HepG2 (cell line): Measurements from ENCODE around the gene RCAN2. TPM values are rescaled to one million over a fixed set of nuclear protein-coding genes. Genes with fewer than 3 reads are reported as not detected.

Source experiments
- ATAC-seq: fragments of 200-7000 bp; cut with Tn5 transposase; 3 replicates; pipeline ENCODE4 v1.9.1; 2020; ENCODE audit warnings: mild to moderate bottlenecking, moderate library complexity
- BruUV-seq: library from RNA; stranded (reverse); fragments of 400-500 nt; replicated peaks from 2 replicates; lab custom pipeline; 2021; lab: Mats Ljungman, UMichigan
- CTCF ChIA-PET: fragments of 300-600 bp; formaldehyde crosslinking; extraction: SDS; loops from one replicate; lab custom pipeline; 2021; ENCODE audit warnings: low total read pairs, inconsistent platforms, low intra/inter-chr PET ratio; lab: Yijun Ruan, JAX
- POLR2A ChIA-PET: fragments of 350-600 bp; sonication (Branson Sonifier 250); formaldehyde crosslinking; loops from one replicate; lab custom pipeline; 2020; ENCODE audit warnings: antibody characterized with exemption, inconsistent platforms; lab: Yijun Ruan, JAX
- DNase-seq: peaks from one replicate; pipeline ENCODE4 v3.0.0-alpha.2; 2015; ENCODE audit warnings: low spot score
- FAIRE-seq: peaks from 3 replicates; lab custom pipeline; 2011; peaks lifted over from hg19 to GRCh38; lab: Jason Lieb, UNC
- H2AFZ ChIP-seq: one replicate; pipeline ENCODE4 v1.6.1; 2011; ENCODE audit warnings: low read length, inconsistent platforms
- H3K27ac ChIP-seq: fragments of 300-600 bp; 3 replicates; pipeline ENCODE4 v1.8.0; 2011; ENCODE audit warnings: mixed run types, mild to moderate bottlenecking, mixed read lengths, low read length, inconsistent platforms; ENCODE audit not compliant: insufficient read depth; ENCODE audit errors: extremely low read length
- H3K27me3 ChIP-seq, 2 experiments: fragments of 200-600 bp in 1 of 2; 2 replicates in 1 of 2; 3 replicates in 1 of 2; pipeline versions ENCODE4 v1.6.0 to v1.8.0; 2011; ENCODE audit warnings: low read length in 2 of 2, mild to moderate bottlenecking in 2 of 2, moderate library complexity in 2 of 2, inconsistent platforms in 1 of 2; ENCODE audit not compliant: insufficient read depth in 2 of 2, control insufficient read depth in 1 of 2
- H3K36me3 ChIP-seq, 2 experiments: fragments of 200-600 bp in 1 of 2; replicated peaks in 1 of 2; 2 replicates in 1 of 2; 3 replicates in 1 of 2; pipeline versions ENCODE4 v1.5.1 to v1.8.0; 2011; ENCODE audit warnings: low read length in 2 of 2, inconsistent platforms in 1 of 2; ENCODE audit not compliant: insufficient read depth in 2 of 2, control insufficient read depth in 1 of 2
- H3K4me1 ChIP-seq: 2 replicates; pipeline ENCODE4 v1.5.1; 2012; ENCODE audit warnings: low read length, inconsistent platforms; ENCODE audit not compliant: insufficient read depth
- H3K4me2 ChIP-seq: 2 replicates; pipeline ENCODE4 v1.6.0; 2011; ENCODE audit warnings: low read depth, low read length, inconsistent platforms
- H3K4me3 ChIP-seq, 3 experiments: fragments of 200-600 bp in 1 of 3; sonication (generic), shearing (Covaris generic) in 1 of 3; replicated peaks in 1 of 3; 2 replicates each; pipeline ENCODE4 v1.5.1; 2011 to 2016; ENCODE audit warnings: low read length in 3 of 3, inconsistent platforms in 2 of 3, low read depth in 2 of 3, mild to moderate bottlenecking in 2 of 3, control low read depth in 1 of 3, mixed read lengths in 1 of 3; ENCODE audit not compliant: insufficient read depth in 1 of 3
- H3K79me2 ChIP-seq: one replicate; pipeline ENCODE4 v1.6.1; 2011; ENCODE audit warnings: low read length, inconsistent platforms; ENCODE audit not compliant: insufficient read depth
- H3K9ac ChIP-seq: 2 replicates; pipeline ENCODE4 v1.6.0; 2011; ENCODE audit warnings: mild to moderate bottlenecking, low read depth, low read length, inconsistent platforms; ENCODE audit not compliant: insufficient read depth
- H3K9me3 ChIP-seq: 2 replicates; pipeline ENCODE4 v1.5.1; 2012; ENCODE audit warnings: mild to moderate bottlenecking, low read length
- H4K20me1 ChIP-seq: 2 replicates; pipeline ENCODE4 v1.6.0; 2011; ENCODE audit warnings: inconsistent platforms, mild to moderate bottlenecking, low read length, moderate library complexity; ENCODE audit not compliant: insufficient read depth
- IKZF1 ChIP-seq: fragments of 450-650 bp; IDR thresholded peaks from 2 replicates; pipeline ENCODE4 v1.7.1; 2016
- KLF11 ChIP-seq: IDR thresholded peaks from 2 replicates; pipeline ENCODE4 v1.6.1; 2016; ENCODE audit warnings: missing compliant biosample characterization
- NFE2L2 ChIP-seq: fragments of 150-350 bp; IDR thresholded peaks from 2 replicates; pipeline ENCODE4 v1.6.1; 2014; ENCODE audit warnings: low read length
- POLR2G ChIP-seq: fragments of 200-400 bp; formaldehyde crosslinking; IDR thresholded peaks from 2 replicates; pipeline ENCODE4 v1.6.1; 2018; ENCODE audit warnings: mild to moderate bottlenecking, low read depth, low read length, moderate library complexity
- ZNF124 ChIP-seq: sonication (generic); formaldehyde crosslinking; IDR thresholded peaks from 2 replicates; pipeline ENCODE4 v1.4.0; 2020; ENCODE audit warnings: missing genetic modification reagents
- ZNF256 ChIP-seq: sonication (generic); formaldehyde crosslinking; conservative IDR thresholded peaks from 2 replicates; pipeline ENCODE4 v1.4.0; 2020; ENCODE audit warnings: missing genetic modification reagents
- ZNF331 ChIP-seq: sonication (generic); formaldehyde crosslinking; IDR thresholded peaks from 2 replicates; pipeline ENCODE4 v1.4.0; 2020; ENCODE audit warnings: missing genetic modification reagents
- ZNF564 ChIP-seq: sonication (generic); formaldehyde crosslinking; IDR thresholded peaks from 2 replicates; pipeline ENCODE4 v1.8.1; 2023; ENCODE audit warnings: mild to moderate bottlenecking, missing genetic modification reagents
- ZNF720 ChIP-seq: sonication (generic); formaldehyde crosslinking; IDR thresholded peaks from 2 replicates; pipeline ENCODE4 v1.4.0; 2020; ENCODE audit warnings: missing genetic modification reagents
- ZNF737 ChIP-seq: sonication (generic); formaldehyde crosslinking; IDR thresholded peaks from 2 replicates; pipeline ENCODE4 v1.5.0; 2020; ENCODE audit warnings: missing genetic modification reagents, mild to moderate bottlenecking, borderline replicate concordance
- ZSCAN31 ChIP-seq: sonication (generic); formaldehyde crosslinking; IDR thresholded peaks from 2 replicates; pipeline ENCODE4 v1.5.0; 2020; ENCODE audit warnings: low read depth, mild to moderate bottlenecking, missing genetic modification reagents
- ZZZ3 ChIP-seq: sonication (generic); formaldehyde crosslinking; IDR thresholded peaks from 2 replicates; pipeline ENCODE4 v1.4.0; 2020; ENCODE audit warnings: missing genetic modification reagents, mild to moderate bottlenecking, borderline replicate concordance
- WGBS: methylation state at CpG from one replicate; pipeline ENCODE4 v1.1.6; 2017; ENCODE audit warnings: low lambda C conversion rate; 5-methylcytosine and 5-hydroxymethylcytosine counted together
- in situ Hi-C: cut with HindIII; loops from 2 replicates; pipeline ENCODE4 v1.10.0; 2017; ENCODE audit warnings: low pct_unique_long_range_greater_than_20kb; ENCODE audit not compliant: extremely low pct_ligation_motif_present
- intact Hi-C: fragments of 100-400 bp; cut with micrococcal nuclease; formaldehyde crosslinking; loops from one replicate; pipeline ENCODE4 v1.10.0; 2022; ENCODE audit not compliant: unreplicated experiment
- polyA plus RNA-seq, 8 experiments: library from polyadenylated mRNA; depleted of rRNA in 3 of 8; stranded (reverse) in 7 of 8; unstranded in 1 of 8; fragments of >200 nt; fragmentation: Illumina TruSeq in 4 of 8; extraction: Trizol in 4 of 8; gene quantifications; 2 replicates each; pipeline versions ENCODE4 v1.2.1 to v1.2.3, GENCODE V29; 2011 to 2016; ENCODE audit warnings: low read depth in 4 of 8, missing spikeins in 1 of 8, mixed read lengths in 1 of 8; ENCODE audit not compliant: insufficient read depth in 1 of 8
- total RNA-seq, 5 experiments: library from RNA; depleted of rRNA; stranded (reverse); fragments of >200 nt; fragmentation: Illumina TruSeq; extraction: Trizol; gene quantifications; 2 replicates each; pipeline ENCODE4 v1.2.3, GENCODE V29; 2016; ENCODE audit warnings: low read depth in 1 of 5
- TF ChIP-seq, protein P1 (sequence below): sonication (generic); formaldehyde crosslinking; IDR thresholded peaks from 2 replicates; pipeline ENCODE4 v1.5.1; 2020; ENCODE audit warnings: mild to moderate bottlenecking, moderate library complexity, missing genetic modification reagents
- TF ChIP-seq, protein P2 (sequence below): sonication (generic); formaldehyde crosslinking; IDR thresholded peaks from 2 replicates; pipeline ENCODE4 v1.4.0; 2020; ENCODE audit warnings: missing genetic modification reagents

RCAN2 gene
- total and polyA plus RNA-seq, 2 of the 13 experiments (the other 11 are each of a cell fraction or from before 2014, with no cell fraction given) = not detected

DNA sequence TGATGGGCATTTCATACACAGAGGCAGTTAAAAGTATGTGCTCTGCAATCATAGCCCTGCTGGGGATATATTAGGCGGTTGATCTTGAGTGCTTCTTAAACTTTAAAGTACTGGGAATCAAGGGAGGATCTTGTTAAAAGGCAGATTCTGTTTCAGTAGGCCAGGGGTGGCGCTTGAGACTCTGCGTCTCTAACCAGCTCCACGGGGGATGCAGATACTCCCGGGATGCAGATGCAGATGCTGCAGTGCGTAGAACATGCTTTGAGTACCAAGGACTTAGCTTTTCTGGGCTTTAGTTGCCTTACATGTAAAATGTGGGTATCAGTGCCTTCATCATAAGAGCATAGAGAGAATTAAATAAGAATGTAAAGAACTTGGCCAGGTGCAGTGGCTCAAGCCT lies 276.0 kb downstream of the RCAN2 start (continued):
- TF ChIP-seq POLR2G (no peak), ZNF720 (no peak), ZNF737 (CRISPR knock-in tag) (no peak)
- TF ChIP-seq, all 625 proteins: peak for 0

DNA sequence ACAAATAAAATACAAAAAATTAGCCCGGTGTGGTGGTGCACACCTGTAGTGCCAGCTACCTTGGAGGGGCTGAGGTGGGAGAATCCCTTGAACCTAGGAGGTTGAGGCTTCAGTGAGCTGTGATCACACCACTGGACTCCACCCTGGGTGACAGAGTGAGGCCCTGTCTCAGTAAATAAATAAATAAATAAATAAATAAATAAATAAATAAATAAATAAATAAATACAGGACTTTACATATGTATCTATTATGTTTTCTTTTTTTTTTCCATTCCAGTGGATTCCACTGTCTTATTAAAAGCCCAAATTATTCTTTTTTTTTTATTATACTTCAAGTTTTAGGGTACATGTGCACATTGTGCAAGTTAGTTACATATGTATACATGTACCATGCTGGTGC lies 279.3 kb downstream of the RCAN2 start:
- FAIRE-seq = no peak
- ATAC-seq = no peak
- no peak overlapping the region for H3K4me2 ChIP-seq
- DNase-seq = no peak
- no peak overlapping the region for H3K4me3 ChIP-seq
- no peaks in the 10 kb centered on the region for H4K20me1 ChIP-seq
- TF ChIP-seq IKZF1 = no peak
- TF ChIP-seq ZNF124 (CRISPR knock-in tag) = no peak
- TF ChIP-seq NFE2L2 = no peak
- no peak for TF ChIP-seq ZNF331 (CRISPR knock-in tag)
- no peak for TF ChIP-seq ZNF564 (CRISPR knock-in tag)
- TF ChIP-seq, protein P1, sequence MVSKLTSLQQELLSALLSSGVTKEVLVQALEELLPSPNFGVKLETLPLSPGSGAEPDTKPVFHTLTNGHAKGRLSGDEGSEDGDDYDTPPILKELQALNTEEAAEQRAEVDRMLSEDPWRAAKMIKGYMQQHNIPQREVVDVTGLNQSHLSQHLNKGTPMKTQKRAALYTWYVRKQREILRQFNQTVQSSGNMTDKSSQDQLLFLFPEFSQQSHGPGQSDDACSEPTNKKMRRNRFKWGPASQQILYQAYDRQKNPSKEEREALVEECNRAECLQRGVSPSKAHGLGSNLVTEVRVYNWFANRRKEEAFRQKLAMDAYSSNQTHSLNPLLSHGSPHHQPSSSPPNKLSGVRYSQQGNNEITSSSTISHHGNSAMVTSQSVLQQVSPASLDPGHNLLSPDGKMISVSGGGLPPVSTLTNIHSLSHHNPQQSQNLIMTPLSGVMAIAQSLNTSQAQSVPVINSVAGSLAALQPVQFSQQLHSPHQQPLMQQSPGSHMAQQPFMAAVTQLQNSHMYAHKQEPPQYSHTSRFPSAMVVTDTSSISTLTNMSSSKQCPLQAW (CRISPR knock-in tag) = no peak
- TF ChIP-seq KLF11 (CRISPR knock-in tag) = no peak
- TF ChIP-seq ZNF256 (CRISPR knock-in tag) = no peak
- TF ChIP-seq, protein P2, sequence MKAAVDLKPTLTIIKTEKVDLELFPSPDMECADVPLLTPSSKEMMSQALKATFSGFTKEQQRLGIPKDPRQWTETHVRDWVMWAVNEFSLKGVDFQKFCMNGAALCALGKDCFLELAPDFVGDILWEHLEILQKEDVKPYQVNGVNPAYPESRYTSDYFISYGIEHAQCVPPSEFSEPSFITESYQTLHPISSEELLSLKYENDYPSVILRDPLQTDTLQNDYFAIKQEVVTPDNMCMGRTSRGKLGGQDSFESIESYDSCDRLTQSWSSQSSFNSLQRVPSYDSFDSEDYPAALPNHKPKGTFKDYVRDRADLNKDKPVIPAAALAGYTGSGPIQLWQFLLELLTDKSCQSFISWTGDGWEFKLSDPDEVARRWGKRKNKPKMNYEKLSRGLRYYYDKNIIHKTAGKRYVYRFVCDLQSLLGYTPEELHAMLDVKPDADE (CRISPR knock-in tag) = no peak
- no peak for TF ChIP-seq ZZZ3 (CRISPR knock-in tag)
- no peak for TF ChIP-seq ZSCAN31 (CRISPR knock-in tag)
- CTCF ChIA-PET = no interaction called here
- WGBS = 83% methylated on average over 1 of the region's 1 CpG
- H3K27me3 ChIP-seq = no peaks in the 10 kb centered on the region; a peak in 1 of 5 replicates
- H3K4me1 ChIP-seq = no peaks in the 10 kb centered on the region
- no peaks in the 10 kb centered on the region for H3K36me3 ChIP-seq
- no peaks in the 10 kb centered on the region for H3K79me2 ChIP-seq
- no peak overlapping the region for H2AFZ ChIP-seq
- intact Hi-C loops = no loop called here
- H3K9me3 ChIP-seq = no peaks in the 10 kb centered on the region
- H3K9ac ChIP-seq = no peak overlapping the region
- in situ Hi-C loops = loop anchor here (10.0 to 25.0 kb wide), 2 partner anchors 423 to 775 kb away; no protein-coding TSS in a partner anchor
- no TSS peak for BruUV-seq
- POLR2A ChIA-PET = no interaction called here
- H3K27ac ChIP-seq = no peak overlapping the region
